ENCODE results near the gene SLC25A42. TPM values are rescaled to one million over a fixed set of nuclear protein-coding genes. Genes with fewer than 3 reads are reported as not detected.
A peak's percentile ranks its signal among the peaks of the same experiment; 100 is the strongest.

The SLC25A42 gene
- total and polyA plus RNA-seq, 2 of the 13 experiments (the other 11 are each of a cell fraction or from before 2014, with no cell fraction given), result 12.8 to 18.3 TPM

GRCh38 chr19:19094513-19094912 is 30.7 kb downstream of the SLC25A42 start (continued):
- TF ChIP-seq ZNF687 (CRISPR knock-in tag; IDR thresholded peaks at IDR 0.05) (peak; percentile 60), SAP130 (CRISPR knock-in tag; IDR thresholded peaks at IDR 0.05; ENCODE audit: low read depth) (peak; percentile 15; the same call in 1 of the 2 replicates), ZNF567 (CRISPR knock-in tag; IDR thresholded peaks at IDR 0.05; ENCODE audit: borderline replicate concordance) (no peak), MAX (IDR thresholded peaks at IDR 0.05) (0 out of 2 replicates have a peak, but pooled peaks have one; percentile 31), ZNF24 (IDR thresholded peaks at IDR 0.05) (no peak), ZNF770 (CRISPR knock-in tag; IDR thresholded peaks at IDR 0.05) (peak; percentile 88; the same call in 1 of the 2 replicates), ETS1 (CRISPR knock-in tag; IDR thresholded peaks at IDR 0.05) (no peak), ZNF652 (CRISPR knock-in tag; IDR thresholded peaks at IDR 0.05; ENCODE audit: borderline replicate concordance, low read depth) (peak; percentile 49), ZBTB38 (CRISPR knock-in tag; IDR thresholded peaks at IDR 0.05) (peak; percentile 34; the same call in 1 of the 2 replicates), ZNF44 (CRISPR knock-in tag; IDR thresholded peaks at IDR 0.05) (no peak), ZNF121 (CRISPR knock-in tag; IDR thresholded peaks at IDR 0.05) (peak; percentile 13; the same call in 1 of the 2 replicates), ARNT (IDR thresholded peaks at IDR 0.05) (no peak), PRDM10 (CRISPR knock-in tag; IDR thresholded peaks at IDR 0.05; ENCODE audit: low read depth) (0 out of 2 replicates have a peak, but pooled peaks have one; percentile 30), RFXANK (CRISPR knock-in tag; IDR thresholded peaks at IDR 0.05) (no peak), MIXL1 (CRISPR knock-in tag; IDR thresholded peaks at IDR 0.05) (0 out of 2 replicates have a peak, but pooled peaks have one; percentile 25), ZMYM3 (CRISPR knock-in tag; IDR thresholded peaks at IDR 0.05) (peak; percentile 60)

All from HepG2 (cell line).